GM23338 (cell line): ENCODE results near the gene CZIB.

Source experiments
- CREB1 ChIP-seq: fragments of 250-450 bp; sonication (Bioruptor Pico); IDR thresholded peaks from 2 replicates; pipeline ENCODE4 v1.5.0; 2020; ENCODE audit warnings: low read depth, mild to moderate bottlenecking, moderate library complexity
- EZH2 ChIP-seq: fragments of 200-600 bp; sonication (generic); IDR thresholded peaks from one replicate; pipeline ENCODE4 v1.8.0; 2017; ENCODE audit warnings: antibody characterized with exemption, mild to moderate bottlenecking, low read depth; ENCODE audit not compliant: unreplicated experiment
- EZH2phosphoT487 ChIP-seq: fragments of 200-600 bp; sonication (generic); IDR thresholded peaks from one replicate; pipeline ENCODE4 v1.8.1; 2018; ENCODE audit warnings: antibody characterized with exemption; ENCODE audit not compliant: unreplicated experiment
- JUNB ChIP-seq: IDR thresholded peaks from one replicate; pipeline ENCODE4 v1.6.1; 2016; ENCODE audit warnings: antibody characterized with exemption; ENCODE audit not compliant: unreplicated experiment
- NANOG ChIP-seq: IDR thresholded peaks from 2 replicates; pipeline ENCODE4 v1.6.1; 2016; ENCODE audit warnings: antibody characterized with exemption, borderline replicate concordance
- POLR2AphosphoS5 ChIP-seq: IDR thresholded peaks from 2 replicates; pipeline ENCODE4 v1.6.1; 2016; ENCODE audit warnings: antibody characterized with exemption, low read depth
- STAT1 ChIP-seq: IDR thresholded peaks from one replicate; pipeline ENCODE4 v1.6.1; 2016; ENCODE audit warnings: antibody characterized with exemption; ENCODE audit not compliant: unreplicated experiment
- ZNF114 ChIP-seq: fragments of 250-450 bp; sonication (Bioruptor Pico); IDR thresholded peaks from 2 replicates; pipeline ENCODE4 v1.5.0; 2020; ENCODE audit warnings: mild to moderate bottlenecking, moderate library complexity
- ZNF331 ChIP-seq: fragments of 250-450 bp; sonication (Bioruptor Pico); IDR thresholded peaks from 2 replicates; pipeline ENCODE4 v1.5.0; 2020; ENCODE audit warnings: low read depth, mild to moderate bottlenecking, moderate library complexity
- TF ChIP-seq, protein P1 (sequence below), 2 experiments: fragments of 200-600 bp in 1 of 2; sonication (generic) in 1 of 2; conservative IDR thresholded peaks; 2 replicates each; pipeline versions ENCODE4 v1.5.1 to v1.6.1; 2016 to 2017; ENCODE audit warnings: antibody characterized with exemption in 2 of 2, low read depth in 2 of 2, mild to moderate bottlenecking in 2 of 2, moderate library complexity in 1 of 2
- TF ChIP-seq, protein P2 (sequence below): IDR thresholded peaks from one replicate; pipeline ENCODE4 v1.6.1; 2018; ENCODE audit warnings: antibody characterized with exemption; ENCODE audit not compliant: unreplicated experiment
- TF ChIP-seq, protein P3 (sequence below): IDR thresholded peaks from 2 replicates; pipeline ENCODE4 v1.6.1; 2016; ENCODE audit warnings: antibody characterized with exemption
- TF ChIP-seq, protein P4 (sequence below): fragments of 250-450 bp; sonication (Bioruptor Pico); IDR thresholded peaks from 2 replicates; pipeline ENCODE4 v1.5.0; 2020; ENCODE audit warnings: mild to moderate bottlenecking, moderate library complexity

DNA sequence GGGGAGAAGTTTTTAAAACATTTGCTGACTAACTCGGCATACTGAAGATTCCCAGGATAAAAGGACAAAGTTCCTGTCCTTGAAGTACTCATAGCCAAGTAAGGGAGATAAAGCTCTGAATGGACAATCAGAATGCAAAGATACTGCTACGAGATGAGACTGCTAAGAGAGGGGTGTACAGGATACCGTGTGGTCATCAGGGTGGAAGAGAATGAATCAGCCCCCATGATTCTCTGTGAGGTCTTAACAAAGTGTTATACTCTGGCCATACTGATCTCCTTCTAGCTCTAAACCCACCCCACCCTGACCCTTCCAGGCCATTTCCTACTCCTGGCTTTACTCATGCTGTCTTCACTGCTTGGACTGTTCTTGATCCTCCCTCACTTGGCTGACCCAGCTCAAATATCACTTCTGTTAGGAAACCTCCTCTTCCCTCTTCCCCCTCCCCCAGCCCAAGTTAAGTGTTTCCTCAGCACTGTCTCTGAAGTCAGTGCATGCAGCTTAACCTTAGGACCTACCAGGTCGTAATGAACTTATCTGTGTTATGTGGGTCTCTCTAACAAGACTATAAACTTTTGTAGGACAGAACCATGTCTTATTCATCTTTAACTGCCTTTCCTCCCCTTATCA, 33.7 kb upstream of the CZIB start:
- TF ChIP-seq, protein P1, sequence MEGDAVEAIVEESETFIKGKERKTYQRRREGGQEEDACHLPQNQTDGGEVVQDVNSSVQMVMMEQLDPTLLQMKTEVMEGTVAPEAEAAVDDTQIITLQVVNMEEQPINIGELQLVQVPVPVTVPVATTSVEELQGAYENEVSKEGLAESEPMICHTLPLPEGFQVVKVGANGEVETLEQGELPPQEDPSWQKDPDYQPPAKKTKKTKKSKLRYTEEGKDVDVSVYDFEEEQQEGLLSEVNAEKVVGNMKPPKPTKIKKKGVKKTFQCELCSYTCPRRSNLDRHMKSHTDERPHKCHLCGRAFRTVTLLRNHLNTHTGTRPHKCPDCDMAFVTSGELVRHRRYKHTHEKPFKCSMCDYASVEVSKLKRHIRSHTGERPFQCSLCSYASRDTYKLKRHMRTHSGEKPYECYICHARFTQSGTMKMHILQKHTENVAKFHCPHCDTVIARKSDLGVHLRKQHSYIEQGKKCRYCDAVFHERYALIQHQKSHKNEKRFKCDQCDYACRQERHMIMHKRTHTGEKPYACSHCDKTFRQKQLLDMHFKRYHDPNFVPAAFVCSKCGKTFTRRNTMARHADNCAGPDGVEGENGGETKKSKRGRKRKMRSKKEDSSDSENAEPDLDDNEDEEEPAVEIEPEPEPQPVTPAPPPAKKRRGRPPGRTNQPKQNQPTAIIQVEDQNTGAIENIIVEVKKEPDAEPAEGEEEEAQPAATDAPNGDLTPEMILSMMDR (conservative IDR thresholded peaks at IDR 0.05; ENCODE audit: low read depth in 2 of 2), result no peak
- TF ChIP-seq EZH2 (no peak), POLR2AphosphoS5 (no peak), ZNF331 (CRISPR knock-in tag) (no peak), EZH2phosphoT487 (no peak), JUNB (no peak), CREB1 (CRISPR knock-in tag) (no peak), NANOG (no peak), ZNF114 (CRISPR knock-in tag) (no peak), STAT1 (no peak)
- TF ChIP-seq, protein P2, sequence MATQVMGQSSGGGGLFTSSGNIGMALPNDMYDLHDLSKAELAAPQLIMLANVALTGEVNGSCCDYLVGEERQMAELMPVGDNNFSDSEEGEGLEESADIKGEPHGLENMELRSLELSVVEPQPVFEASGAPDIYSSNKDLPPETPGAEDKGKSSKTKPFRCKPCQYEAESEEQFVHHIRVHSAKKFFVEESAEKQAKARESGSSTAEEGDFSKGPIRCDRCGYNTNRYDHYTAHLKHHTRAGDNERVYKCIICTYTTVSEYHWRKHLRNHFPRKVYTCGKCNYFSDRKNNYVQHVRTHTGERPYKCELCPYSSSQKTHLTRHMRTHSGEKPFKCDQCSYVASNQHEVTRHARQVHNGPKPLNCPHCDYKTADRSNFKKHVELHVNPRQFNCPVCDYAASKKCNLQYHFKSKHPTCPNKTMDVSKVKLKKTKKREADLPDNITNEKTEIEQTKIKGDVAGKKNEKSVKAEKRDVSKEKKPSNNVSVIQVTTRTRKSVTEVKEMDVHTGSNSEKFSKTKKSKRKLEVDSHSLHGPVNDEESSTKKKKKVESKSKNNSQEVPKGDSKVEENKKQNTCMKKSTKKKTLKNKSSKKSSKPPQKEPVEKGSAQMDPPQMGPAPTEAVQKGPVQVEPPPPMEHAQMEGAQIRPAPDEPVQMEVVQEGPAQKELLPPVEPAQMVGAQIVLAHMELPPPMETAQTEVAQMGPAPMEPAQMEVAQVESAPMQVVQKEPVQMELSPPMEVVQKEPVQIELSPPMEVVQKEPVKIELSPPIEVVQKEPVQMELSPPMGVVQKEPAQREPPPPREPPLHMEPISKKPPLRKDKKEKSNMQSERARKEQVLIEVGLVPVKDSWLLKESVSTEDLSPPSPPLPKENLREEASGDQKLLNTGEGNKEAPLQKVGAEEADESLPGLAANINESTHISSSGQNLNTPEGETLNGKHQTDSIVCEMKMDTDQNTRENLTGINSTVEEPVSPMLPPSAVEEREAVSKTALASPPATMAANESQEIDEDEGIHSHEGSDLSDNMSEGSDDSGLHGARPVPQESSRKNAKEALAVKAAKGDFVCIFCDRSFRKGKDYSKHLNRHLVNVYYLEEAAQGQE, result no peak
- TF ChIP-seq, protein P3, sequence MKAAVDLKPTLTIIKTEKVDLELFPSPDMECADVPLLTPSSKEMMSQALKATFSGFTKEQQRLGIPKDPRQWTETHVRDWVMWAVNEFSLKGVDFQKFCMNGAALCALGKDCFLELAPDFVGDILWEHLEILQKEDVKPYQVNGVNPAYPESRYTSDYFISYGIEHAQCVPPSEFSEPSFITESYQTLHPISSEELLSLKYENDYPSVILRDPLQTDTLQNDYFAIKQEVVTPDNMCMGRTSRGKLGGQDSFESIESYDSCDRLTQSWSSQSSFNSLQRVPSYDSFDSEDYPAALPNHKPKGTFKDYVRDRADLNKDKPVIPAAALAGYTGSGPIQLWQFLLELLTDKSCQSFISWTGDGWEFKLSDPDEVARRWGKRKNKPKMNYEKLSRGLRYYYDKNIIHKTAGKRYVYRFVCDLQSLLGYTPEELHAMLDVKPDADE, result no peak
- TF ChIP-seq, protein P4, sequence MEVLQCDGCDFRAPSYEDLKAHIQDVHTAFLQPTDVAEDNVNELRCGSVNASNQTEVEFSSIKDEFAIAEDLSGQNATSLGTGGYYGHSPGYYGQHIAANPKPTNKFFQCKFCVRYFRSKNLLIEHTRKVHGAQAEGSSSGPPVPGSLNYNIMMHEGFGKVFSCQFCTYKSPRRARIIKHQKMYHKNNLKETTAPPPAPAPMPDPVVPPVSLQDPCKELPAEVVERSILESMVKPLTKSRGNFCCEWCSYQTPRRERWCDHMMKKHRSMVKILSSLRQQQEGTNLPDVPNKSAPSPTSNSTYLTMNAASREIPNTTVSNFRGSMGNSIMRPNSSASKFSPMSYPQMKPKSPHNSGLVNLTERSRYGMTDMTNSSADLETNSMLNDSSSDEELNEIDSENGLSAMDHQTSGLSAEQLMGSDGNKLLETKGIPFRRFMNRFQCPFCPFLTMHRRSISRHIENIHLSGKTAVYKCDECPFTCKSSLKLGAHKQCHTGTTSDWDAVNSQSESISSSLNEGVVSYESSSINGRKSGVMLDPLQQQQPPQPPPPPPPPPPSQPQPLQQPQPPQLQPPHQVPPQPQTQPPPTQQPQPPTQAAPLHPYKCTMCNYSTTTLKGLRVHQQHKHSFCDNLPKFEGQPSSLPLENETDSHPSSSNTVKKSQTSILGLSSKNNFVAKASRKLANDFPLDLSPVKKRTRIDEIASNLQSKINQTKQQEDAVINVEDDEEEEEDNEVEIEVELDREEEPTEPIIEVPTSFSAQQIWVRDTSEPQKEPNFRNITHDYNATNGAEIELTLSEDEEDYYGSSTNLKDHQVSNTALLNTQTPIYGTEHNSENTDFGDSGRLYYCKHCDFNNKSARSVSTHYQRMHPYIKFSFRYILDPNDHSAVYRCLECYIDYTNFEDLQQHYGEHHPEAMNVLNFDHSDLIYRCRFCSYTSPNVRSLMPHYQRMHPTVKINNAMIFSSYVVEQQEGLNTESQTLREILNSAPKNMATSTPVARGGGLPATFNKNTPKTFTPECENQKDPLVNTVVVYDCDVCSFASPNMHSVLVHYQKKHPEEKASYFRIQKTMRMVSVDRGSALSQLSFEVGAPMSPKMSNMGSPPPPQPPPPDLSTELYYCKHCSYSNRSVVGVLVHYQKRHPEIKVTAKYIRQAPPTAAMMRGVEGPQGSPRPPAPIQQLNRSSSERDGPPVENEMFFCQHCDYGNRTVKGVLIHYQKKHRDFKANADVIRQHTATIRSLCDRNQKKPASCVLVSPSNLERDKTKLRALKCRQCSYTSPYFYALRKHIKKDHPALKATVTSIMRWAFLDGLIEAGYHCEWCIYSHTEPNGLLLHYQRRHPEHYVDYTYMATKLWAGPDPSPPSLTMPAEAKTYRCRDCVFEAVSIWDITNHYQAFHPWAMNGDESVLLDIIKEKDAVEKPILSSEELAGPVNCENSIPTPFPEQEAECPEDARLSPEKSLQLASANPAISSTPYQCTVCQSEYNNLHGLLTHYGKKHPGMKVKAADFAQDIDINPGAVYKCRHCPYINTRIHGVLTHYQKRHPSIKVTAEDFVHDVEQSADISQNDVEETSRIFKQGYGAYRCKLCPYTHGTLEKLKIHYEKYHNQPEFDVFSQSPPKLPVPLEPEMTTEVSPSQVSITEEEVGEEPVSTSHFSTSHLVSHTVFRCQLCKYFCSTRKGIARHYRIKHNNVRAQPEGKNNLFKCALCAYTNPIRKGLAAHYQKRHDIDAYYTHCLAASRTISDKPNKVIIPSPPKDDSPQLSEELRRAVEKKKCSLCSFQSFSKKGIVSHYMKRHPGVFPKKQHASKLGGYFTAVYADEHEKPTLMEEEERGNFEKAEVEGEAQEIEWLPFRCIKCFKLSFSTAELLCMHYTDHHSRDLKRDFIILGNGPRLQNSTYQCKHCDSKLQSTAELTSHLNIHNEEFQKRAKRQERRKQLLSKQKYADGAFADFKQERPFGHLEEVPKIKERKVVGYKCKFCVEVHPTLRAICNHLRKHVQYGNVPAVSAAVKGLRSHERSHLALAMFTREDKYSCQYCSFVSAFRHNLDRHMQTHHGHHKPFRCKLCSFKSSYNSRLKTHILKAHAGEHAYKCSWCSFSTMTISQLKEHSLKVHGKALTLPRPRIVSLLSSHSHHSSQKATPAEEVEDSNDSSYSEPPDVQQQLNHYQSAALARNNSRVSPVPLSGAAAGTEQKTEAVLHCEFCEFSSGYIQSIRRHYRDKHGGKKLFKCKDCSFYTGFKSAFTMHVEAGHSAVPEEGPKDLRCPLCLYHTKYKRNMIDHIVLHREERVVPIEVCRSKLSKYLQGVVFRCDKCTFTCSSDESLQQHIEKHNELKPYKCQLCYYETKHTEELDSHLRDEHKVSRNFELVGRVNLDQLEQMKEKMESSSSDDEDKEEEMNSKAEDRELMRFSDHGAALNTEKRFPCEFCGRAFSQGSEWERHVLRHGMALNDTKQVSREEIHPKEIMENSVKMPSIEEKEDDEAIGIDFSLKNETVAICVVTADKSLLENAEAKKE, result no peak
